Cerebellar cortex (tissue), 1 donor: Measurements from ENCODE around the gene PHACTR2.
"Not testable (repeated sequence)": the region's sequence is repeated elsewhere in the genome, so short reads cannot be mapped to it uniquely, and the experiment has no call there.

Experiments
- DNase-seq: peaks from one replicate; pipeline ENCODE4 v3.0.0-alpha.2; 2015; ENCODE audit warnings: low spot score

PHACTR2 gene

DNA sequence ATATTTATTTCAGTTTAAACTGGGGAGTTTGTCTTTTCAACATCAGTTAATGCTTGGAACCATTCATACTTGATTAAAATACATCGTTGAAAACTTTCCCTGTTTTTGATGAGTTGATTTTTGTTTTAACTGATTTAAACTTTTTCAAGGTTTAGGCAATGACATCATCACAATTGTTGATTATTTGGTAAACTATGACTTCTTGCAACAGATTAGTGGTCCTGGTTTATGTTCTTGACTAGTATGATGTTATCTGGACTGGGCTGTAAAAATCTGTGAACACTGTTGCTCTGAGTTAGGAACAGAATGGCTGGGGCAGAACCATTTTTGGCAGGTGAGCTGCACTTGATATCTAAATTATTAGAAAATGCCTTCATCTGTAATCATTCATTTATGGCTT is 186.5 kb downstream of the PHACTR2 start, which contains the start of gene ZC2HC1B:
ZC2HC1B (plus strand) TSS at position 241 of the 400 bp plus-strand sequence; CDS start at position 307, 66 bp downstream.
- no peak for DNase-seq

DNA sequence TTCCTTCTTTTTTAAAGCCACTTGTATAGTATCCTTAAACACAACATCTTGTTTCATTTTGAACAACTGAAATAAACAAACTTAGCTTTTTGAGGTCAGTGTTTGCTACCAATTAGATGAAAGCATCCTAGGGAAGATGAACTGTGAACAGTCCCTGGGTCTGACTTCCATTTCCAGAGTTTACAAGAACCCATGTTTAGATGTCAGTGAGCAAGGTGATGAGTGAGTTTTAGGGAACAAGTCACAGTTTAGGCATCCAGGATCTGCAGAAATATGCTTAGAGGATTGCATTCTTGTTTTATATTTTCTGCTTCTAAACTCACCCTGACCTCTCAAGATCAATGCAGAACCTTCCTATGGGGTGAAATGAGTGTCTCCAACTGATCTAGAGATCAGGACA is 189.5 kb downstream of the PHACTR2 start:
- no peak for DNase-seq

- DNase-seq: not testable (repeated sequence)
Observed at GRCh38 chr6:143868808-143869207, 191.0 kb downstream of the PHACTR2 start.

DNA sequence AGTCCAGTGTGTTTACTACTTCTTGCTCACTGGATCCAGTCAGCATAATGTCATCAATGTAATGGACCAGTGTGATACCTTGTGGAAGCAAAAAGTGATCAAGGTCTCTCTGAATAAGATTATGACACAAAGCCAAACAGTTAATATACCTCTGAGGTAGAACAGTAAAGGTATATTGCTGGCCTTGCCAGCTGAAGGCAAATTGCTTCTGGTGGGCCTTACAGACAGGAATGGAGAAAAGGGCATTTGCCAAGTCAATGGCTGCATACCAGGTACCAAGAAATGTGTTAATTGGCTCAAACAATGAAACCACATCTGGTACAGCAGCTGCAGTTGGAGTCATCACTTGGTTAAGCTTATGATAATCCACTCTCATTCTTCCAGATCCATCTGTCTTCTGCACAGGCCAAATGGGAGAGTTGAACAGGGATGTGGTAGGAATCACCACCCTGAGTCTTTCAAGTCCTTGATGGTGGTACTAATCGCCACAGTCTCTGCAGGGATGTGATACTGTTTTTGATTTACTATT is 193.5 kb downstream of the PHACTR2 start:
- not testable (repeated sequence) for DNase-seq

- no peak for DNase-seq
Observed at GRCh38 chr6:143872201-143872600, 194.4 kb downstream of the PHACTR2 start.

DNA sequence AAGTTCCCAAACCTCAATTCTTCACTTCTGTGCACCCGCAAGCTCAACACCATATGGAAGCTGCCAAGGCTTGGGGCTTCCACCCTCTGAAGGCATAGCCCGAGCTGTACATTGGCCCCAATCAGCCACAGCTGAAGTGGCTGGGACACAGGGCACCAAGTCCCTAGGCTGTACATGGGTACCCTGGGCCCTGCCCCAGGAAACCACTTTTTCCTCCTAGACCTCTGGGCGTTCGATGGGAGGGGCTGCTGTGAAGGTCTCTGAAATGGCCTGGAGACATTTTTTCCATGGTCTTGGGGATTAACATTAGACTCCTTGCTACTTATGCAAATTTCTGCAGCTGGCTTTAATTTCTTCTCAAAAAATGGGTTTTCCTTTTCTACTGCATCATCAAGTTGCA is 195.8 kb downstream of the PHACTR2 start:
- not testable (repeated sequence) for DNase-seq

GRCh38 chr6:143874503-143874902 is 196.7 kb downstream of the PHACTR2 start:
- not testable (repeated sequence) for DNase-seq

GRCh38 chr6:143877584-143878271 is 200.0 kb downstream of the PHACTR2 start:
- no peak for DNase-seq

- DNase-seq: no peak
Observed at GRCh38 chr6:143878272-143878760, 200.6 kb downstream of the PHACTR2 start.

GRCh38 chr6:143880412-143880811 is 202.6 kb downstream of the PHACTR2 start:
- DNase-seq: no peak
